Activated CD4-positive, alpha-beta T cell treated with anti-CD3 and anti-CD28 coated beads, Interleukin-2, amount 50 U/mL, for 24 hours (primary cell): Measurements from ENCODE around the gene LAGE3.

Experiments
- DNase-seq, 2 donors: peaks; one replicate each; pipeline ENCODE4 v3.0.0-alpha.2; 2020; ENCODE audit warnings: low read depth in 1 of 2, low spot score in 1 of 2

Gene LAGE3

GRCh38 chrX:154458116-154458953 lies 20.7 kb downstream of the LAGE3 start, which contains the start of gene PLXNA3:
Gene PLXNA3 (plus strand): TSS chrX:154458281. CDS start chrX:154460184, 1,903 bp downstream.
- peak; percentile 27 to 44 for DNase-seq

GRCh38 chrX:154457491-154458115 lies 21.5 kb downstream of the LAGE3 start:
- DNase-seq = no peak

GRCh38 chrX:154452823-154453222 lies 26.3 kb downstream of the LAGE3 start:
- DNase-seq = no peak

- no peak for DNase-seq
Measured at GRCh38 chrX:154450312-154450711, 28.8 kb downstream of the LAGE3 start.

GRCh38 chrX:154449618-154450017 lies 29.5 kb downstream of the LAGE3 start:
- DNase-seq = no peak

GRCh38 chrX:154448484-154448883 lies 30.6 kb downstream of the LAGE3 start:
- no peak for DNase-seq

GRCh38 chrX:154446430-154446829 lies 32.7 kb downstream of the LAGE3 start:
- DNase-seq = no peak

GRCh38 chrX:154445776-154446175 lies 33.3 kb downstream of the LAGE3 start:
- DNase-seq = no peak

- no peak for DNase-seq
Measured at GRCh38 chrX:154444755-154445246, 34.3 kb downstream of the LAGE3 start.

- peak in 1 of 2 donors; percentile 51 for DNase-seq
Measured at GRCh38 chrX:154443992-154444754, 34.9 kb downstream of the LAGE3 start, which contains the start of gene FAM50A. Gene FAM50A (plus strand): TSS chrX:154444141. CDS start chrX:154444236, 95 bp downstream.

- no peak for DNase-seq
Measured at GRCh38 chrX:154443479-154443910, 35.6 kb downstream of the LAGE3 start.

- no peak for DNase-seq
Measured at GRCh38 chrX:154441984-154442707, 36.9 kb downstream of the LAGE3 start.

GRCh38 chrX:154441564-154441963 lies 37.5 kb downstream of the LAGE3 start:
- no peak for DNase-seq

- DNase-seq = no peak
Measured at GRCh38 chrX:154440623-154441357, 38.3 kb downstream of the LAGE3 start.

- no peak for DNase-seq
Measured at GRCh38 chrX:154439841-154440240, 39.2 kb downstream of the LAGE3 start.

- DNase-seq = no peak
Measured at GRCh38 chrX:154437971-154438893, 40.8 kb downstream of the LAGE3 start.

GRCh38 chrX:154436983-154437752 lies 41.9 kb downstream of the LAGE3 start, which contains the start of gene GDI1:
Gene GDI1 (plus strand): TSS chrX:154437154. CDS start chrX:154437255, 101 bp downstream.
- no peak for DNase-seq

- no peak for DNase-seq
Measured at GRCh38 chrX:154436374-154436982, 42.6 kb downstream of the LAGE3 start.
